ENCODE results near the gene MRPS2.
"Not testable (repeated sequence)": the region's sequence is repeated elsewhere in the genome, so short reads cannot be mapped to it uniquely, and the experiment has no call there.

MRPS2 gene

GRCh38 chr9:135501261-135502167 is 1.0 kb downstream of the MRPS2 start:
- no peak for DNase-seq

DNA sequence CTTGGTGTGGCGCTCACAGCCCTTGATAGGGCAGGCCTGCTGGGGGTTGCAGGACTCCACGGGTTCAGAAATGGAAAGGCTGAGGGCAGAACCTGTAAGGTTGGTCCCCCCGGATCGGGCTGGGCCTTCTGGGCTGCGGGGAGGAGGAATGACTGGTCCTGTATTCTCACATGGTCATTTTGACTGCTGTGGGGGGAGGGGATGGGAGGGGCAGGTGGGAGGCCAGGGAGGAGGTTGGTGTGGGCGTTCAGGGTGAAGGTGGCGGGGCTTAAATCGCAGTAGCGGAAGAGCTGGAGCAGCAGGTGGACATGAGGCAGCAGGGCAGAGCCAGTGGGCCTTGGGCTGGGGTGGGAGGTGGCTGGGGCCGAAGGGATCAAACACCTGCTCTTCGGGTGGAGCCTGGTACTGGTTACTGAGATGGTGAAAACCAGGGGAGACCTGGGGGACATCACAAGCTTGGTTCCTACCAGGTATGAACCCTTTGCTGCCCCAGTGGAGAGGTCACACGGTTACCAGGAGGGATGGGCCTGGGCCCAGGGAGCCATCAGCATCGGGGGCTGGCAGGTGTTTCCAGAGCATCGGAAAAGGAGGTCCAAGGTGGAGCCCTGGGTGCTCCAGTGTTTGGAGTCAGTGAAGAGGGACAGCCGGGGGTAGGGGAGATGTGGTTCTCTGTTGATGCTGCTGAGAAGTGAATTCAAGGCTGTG is 1.8 kb downstream of the MRPS2 start:
- DNase-seq = no peak

GRCh38 chr9:135502873-135503321 is 2.4 kb downstream of the MRPS2 start:
- DNase-seq = no peak

- DNase-seq = no peak
Observed at GRCh38 chr9:135503371-135504261, 3.1 kb downstream of the MRPS2 start.

DNA sequence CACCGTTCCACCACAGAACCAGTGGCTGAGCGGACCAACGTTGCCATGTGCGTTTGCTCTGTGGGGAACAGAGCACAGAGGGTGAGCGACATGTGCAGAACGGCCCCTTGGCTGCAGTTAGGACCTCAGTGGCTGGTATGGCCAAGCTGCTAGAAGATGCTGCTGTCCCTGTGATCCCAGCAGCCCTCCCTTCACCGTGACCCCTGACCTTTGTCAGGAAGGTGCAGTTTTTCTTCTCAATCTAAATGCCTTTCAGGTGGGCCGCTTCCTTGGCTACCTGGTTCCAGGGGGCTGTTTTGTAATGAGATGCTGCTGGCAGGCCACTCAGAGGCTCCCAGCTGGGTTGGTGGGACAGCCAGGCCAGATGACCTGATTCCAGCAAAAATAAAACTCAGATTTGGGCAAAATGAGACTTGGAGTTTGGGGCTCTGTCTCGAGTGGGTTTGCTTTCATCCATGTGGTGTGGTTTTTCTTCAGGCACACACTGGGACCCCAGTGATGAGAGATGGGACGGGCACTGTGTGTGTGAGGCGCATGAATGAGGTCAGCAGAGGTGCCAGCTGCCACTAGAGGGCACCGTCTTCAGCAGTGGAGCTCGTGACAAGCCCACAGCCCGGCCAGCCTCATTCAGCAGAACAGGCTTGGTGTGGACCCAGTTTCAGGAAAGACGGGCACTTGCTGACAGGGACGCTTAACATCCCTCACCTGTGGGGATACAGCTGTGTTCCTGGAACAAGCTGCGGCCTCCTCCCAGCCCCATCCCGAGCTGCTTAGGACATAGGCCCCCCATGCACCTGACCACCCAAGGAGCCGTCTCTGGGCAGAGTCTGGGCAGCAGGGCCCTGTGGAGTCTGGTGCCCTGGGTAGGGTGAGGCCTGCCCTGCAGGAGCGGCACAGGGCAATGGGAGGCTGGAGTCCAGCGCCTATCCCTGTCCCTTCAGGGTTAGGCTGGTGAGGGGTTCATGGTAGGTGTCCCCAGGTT is 4.1 kb downstream of the MRPS2 start:
- DNase-seq = peak; percentile 49

GRCh38 chr9:135505406-135506187 is 5.1 kb downstream of the MRPS2 start:
- no peak for DNase-seq

DNA sequence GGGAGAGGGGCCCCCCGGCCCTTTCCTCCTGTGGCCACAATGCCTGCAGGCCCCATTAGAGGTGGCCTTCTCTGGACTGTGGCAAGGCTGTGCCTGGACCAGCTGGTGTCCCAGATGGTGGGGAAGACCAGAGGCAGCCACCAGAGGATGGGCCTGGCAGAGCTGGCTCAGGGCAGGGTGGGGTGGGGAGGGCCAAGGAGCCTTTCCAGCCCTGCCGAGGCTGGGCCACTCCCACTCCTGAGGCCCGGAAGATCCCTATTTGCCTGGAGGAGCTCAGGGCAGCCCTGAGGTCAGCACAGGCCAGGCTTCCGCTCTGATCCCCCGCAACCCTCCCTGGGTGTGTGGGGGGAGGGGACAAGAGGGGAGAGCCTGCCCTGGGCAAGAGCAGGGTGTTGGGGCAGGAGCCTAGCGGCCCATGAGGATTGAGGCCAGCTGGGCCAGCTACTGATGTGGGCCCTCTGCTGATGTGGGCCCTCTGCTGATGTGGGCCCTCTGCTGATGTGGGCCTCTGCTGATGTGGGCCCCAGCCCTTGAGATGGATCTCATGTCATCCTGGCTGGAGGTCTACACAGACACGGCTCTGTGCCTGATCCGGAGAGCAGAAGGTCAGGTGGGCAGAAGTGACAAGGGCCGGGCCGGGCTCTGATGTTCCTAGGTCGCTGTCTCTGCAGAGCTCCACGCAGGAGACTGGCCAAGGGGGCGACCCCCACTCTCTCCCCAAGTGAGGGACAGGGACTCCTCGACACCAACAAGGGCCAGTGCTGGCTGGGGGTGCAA is 6.0 kb downstream of the MRPS2 start:
- DNase-seq = no peak

DNA sequence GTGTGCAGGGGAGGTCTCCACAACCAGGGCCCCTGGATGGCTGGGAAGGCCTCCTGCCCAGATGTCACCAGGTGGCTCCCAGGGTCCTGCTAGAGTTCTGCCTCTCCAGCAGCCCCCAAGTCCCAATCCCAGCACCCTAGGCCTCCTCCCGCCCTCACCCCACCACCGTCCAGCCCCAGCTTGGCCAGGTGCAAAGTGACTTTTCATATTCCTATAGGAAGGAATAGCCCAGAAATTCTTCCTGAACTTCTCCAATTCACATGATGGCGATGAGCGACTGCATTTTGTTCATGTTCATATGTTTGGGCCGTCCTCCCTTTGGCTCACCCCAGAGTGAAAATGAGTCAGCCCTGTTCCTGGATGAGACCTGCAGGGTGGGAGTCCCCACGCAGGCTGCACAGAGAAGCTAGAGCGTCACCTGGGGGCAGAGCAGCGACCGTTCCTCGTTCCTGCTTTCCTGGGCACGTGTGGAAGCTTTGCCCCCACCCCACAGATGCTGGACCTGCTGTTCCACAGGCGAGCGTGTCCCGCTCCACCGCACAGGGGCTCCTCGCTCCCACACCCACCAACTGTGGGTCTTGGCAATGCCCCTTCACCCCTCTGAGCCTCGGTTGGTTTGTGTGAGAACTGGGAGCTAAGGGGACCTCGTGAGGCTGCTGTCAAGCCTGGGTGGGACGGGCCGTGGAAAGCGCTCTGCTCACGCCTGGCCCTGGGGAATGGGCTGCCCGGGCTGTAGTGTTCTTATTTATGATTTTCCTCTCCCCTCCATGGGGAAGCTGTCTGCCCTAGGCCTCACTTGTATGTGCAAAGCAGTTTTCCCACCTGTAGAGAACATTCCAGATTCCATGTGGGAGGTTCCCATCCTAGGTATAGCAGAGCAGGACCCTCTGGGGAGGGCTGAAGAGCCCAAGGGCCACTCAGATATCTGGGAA is 6.9 kb downstream of the MRPS2 start:
- no peak for DNase-seq

DNA sequence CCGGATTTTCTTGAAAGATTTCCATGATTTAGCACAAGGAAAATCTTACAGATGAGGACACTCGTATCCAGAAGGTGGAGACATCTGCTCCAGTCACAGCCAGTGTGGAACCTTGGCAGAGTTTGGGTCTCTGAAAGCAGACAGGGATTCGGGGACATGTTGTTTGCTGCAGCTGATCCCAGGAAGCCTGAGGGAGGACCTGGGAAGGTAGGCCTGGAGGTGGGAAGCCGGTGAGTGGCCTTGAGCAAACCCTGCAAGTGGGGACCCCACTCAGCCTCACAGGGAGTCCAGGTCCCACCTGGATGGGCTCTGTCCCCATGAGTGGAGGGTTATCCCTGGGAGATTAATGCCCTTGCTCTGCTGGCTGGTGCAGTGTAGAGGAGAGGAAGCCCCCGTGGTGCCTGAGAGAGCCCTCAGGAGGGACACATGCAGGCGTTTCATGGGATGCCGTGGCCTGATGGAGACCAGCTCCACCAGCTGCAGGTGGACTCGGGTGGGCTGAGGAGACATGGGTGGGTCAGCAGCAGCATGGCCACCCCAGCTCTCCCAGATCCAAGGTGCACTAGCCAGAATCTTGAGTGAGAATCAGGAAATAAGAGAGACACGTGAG is 7.8 kb downstream of the MRPS2 start:
- DNase-seq = no peak

DNA sequence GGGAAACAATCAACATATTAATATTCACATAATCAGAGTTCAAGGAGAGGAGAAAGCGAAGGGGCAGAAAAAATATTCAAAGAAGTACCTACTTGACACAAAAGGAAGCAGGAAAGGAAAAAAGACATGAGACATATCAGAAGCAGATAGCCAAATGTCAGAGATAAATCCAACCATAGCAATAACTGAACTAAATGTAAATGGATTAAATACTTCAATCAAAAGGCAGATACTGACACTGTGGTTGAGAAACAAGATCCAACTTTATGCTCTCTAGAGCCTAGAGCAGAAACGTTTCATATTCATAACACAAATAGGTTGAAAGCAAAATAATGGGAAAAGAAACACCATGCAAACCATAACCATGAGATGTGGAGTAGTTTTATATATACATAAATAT is 9.0 kb downstream of the MRPS2 start:
- DNase-seq = no peak

DNA sequence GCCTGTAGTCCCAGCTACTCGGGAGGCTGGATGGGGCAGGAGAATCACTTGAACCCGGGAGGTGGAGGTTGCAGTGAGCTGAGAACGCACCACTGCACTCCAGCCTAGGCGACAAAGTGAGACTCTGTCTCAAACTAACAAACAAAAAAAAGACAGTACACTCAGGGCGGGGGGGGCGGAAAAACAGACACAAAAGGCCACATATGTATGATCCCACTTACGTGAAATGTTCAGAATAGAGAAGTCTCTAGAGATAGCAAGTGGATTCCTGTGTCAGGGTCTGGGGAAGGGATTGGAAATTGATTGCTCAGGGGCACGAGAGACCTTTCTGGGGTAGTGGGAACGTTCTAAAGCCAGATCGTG is 11.7 kb downstream of the MRPS2 start:
- no peak for DNase-seq

GRCh38 chr9:135512904-135513303 is 12.4 kb downstream of the MRPS2 start:
- no peak for DNase-seq

DNA sequence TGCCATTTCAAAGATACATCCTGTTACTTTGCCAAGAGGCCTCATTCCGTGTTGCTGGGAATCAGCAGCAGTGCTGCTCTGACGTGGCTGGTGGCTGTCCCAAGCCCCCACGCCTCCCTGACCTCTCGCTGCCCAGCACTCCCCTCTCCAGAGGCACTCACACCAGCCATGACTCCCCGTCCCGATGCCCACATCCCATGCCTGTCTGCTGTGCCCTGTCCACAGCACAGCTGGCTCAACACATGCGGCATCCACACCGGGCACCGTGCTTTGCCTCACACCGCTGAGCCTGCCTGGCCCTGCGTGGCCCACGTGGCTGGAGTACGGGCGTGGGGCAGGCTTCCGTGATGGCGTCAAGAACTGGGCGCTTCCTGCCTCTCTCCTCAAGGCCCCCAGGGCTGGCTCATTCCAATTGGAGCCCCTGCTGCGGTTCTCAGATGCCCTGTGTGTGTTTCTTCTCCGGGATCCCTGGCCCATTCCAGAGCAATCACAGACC is 12.9 kb downstream of the MRPS2 start:
- no peak for DNase-seq

DNA sequence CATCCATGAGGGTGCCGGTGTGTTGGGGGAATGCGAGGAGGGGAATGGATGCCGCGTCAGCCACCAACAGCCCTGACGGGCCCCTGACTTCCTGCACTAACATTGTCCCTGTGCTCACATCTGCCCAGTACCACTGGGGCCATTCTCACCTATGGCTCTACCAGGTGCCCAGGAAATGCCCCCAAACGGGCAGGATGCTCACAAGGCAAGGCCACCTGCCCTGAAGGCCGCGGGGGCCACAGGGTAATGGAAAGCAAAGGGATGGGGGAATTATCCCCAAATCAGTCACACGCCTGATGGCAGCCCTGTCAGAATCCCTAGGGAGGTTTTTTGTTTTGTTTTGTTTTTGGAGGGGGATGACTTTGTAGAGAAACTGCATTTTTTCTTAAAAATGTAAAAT is 13.4 kb downstream of the MRPS2 start:
- not testable (repeated sequence) for DNase-seq

- DNase-seq = no peak
Observed at GRCh38 chr9:135514342-135515082, 14.0 kb downstream of the MRPS2 start.

DNA sequence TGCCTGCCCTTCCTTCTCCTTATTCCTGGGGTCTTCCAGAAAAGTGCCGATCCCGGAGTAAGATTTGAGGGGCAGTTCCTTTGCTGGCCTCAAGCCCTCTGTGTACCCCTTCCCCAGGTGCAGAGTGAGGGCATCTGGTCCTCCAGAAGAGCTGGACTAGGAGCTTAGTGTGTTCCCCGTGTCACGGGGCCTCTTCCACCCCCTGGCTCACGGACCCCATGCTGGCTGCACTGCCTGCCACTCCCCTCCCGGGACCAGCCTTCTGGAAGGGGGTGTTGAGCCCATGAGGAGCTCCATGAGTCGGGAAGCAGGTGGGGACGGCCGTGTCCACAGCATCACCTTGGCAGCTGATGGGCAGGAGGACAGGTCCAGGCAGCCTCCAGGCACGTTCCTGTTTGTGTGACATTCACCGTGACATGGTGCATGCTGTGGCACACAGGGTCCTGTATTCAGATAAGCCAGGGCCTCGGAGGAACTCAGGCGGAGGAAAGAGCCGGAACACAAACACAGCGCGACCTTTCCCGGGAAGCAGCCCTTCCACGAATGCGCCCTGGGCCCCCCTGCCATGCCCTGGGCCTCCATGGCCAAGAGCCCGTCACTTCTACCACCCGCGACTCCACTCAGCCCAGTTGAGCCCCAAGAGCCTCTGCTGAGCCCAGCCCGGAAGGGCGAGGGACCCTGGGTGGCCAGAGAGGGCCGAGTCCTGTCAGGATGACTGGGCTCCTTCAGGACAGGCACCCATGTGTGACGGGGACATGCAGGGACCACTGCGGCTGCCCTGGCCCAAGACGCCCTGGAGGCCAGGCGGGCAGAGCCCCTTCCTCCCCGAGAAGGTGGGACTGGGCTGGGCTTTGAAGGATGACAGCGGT is 14.8 kb downstream of the MRPS2 start:
- no peak for DNase-seq

Measured in fibroblast of skin of scalp (primary cell).